IMR-90 (cell line): Measurements from ENCODE around the gene ZNF423. TPM values are rescaled to one million over a fixed set of nuclear protein-coding genes. Genes with fewer than 3 reads are reported as not detected.

Experiments used
- ATAC-seq: fragments of 200-7000 bp; cut with Tn5 transposase; 2 replicates; pipeline ENCODE4 v1.9.1; 2020; ENCODE audit warnings: low read depth, mild to moderate bottlenecking, moderate library complexity
- BruUV-seq: library from RNA; stranded (reverse); fragments of 400-500 nt; replicated peaks from 2 replicates; lab custom pipeline; 2021; lab: Mats Ljungman, UMichigan
- CTCF ChIA-PET: fragments of 300-600 bp; formaldehyde crosslinking; extraction: SDS; loops from one replicate; lab custom pipeline; 2021; ENCODE audit warnings: antibody characterized with exemption; lab: Yijun Ruan, JAX
- POLR2A ChIA-PET: fragments of 300-600 bp; sonication (Branson Sonifier 250); formaldehyde crosslinking; loops from one replicate; lab custom pipeline; 2022; ENCODE audit warnings: antibody characterized with exemption; ENCODE audit not compliant: unreplicated experiment; lab: Charles Lee
- DNase-seq: peaks from one replicate; pipeline ENCODE4 v3.0.0; 2013
- H2AFZ ChIP-seq: replicated peaks from 2 replicates; pipeline ENCODE3; 2013; ENCODE audit warnings: low read length, mild to moderate bottlenecking; ENCODE audit not compliant: poor library complexity
- H2AK5ac ChIP-seq: 2 replicates; pipeline ENCODE4 v1.6.1; 2013; ENCODE audit warnings: low read depth, low read length, inconsistent platforms
- H2AK9ac ChIP-seq: replicated peaks from 2 replicates; pipeline ENCODE3; 2013; ENCODE audit warnings: mild to moderate bottlenecking, low read depth, low read length, moderate library complexity; ENCODE audit not compliant: poor library complexity
- H2BK120ac ChIP-seq: 2 replicates; pipeline ENCODE4 v1.6.1; 2013; ENCODE audit warnings: low read depth, low read length, inconsistent platforms
- H2BK15ac ChIP-seq: 3 replicates; pipeline ENCODE4 v1.6.1; 2013; ENCODE audit warnings: low read depth, low read length, inconsistent platforms
- H2BK20ac ChIP-seq: 2 replicates; pipeline ENCODE4 v1.6.1; 2013; ENCODE audit warnings: low read depth, mild to moderate bottlenecking, inconsistent platforms, low read length, moderate library complexity
- H2BK5ac ChIP-seq: 2 replicates; pipeline ENCODE4 v1.6.1; 2013; ENCODE audit warnings: mild to moderate bottlenecking, low read depth, low read length, inconsistent platforms; ENCODE audit not compliant: poor library complexity, severe bottlenecking
- H3K14ac ChIP-seq: replicated peaks from 2 replicates; pipeline ENCODE4 v1.6.1; 2013; ENCODE audit warnings: low read depth, low read length, inconsistent platforms
- H3K18ac ChIP-seq: 2 replicates; pipeline ENCODE4 v1.6.1; 2013; ENCODE audit warnings: low read depth, low read length, control low read depth
- H3K23ac ChIP-seq: 2 replicates; pipeline ENCODE4 v1.6.1; 2013; ENCODE audit warnings: low read depth, low read length, inconsistent platforms
- H3K27ac ChIP-seq: 2 replicates; pipeline ENCODE4 v1.5.1; 2013; ENCODE audit warnings: mild to moderate bottlenecking, control low read depth, low read length; ENCODE audit not compliant: insufficient read depth
- H3K27me3 ChIP-seq: 2 replicates; pipeline ENCODE4 v1.6.1; 2013; ENCODE audit warnings: low read length; ENCODE audit not compliant: control insufficient read depth, insufficient read depth
- H3K36me3 ChIP-seq: 2 replicates; pipeline ENCODE4 v1.6.1; 2013; ENCODE audit warnings: low read length, mixed read lengths; ENCODE audit not compliant: control insufficient read depth, insufficient read depth
- H3K4ac ChIP-seq: 2 replicates; pipeline ENCODE4 v1.6.1; 2013; ENCODE audit warnings: low read depth, low read length, inconsistent platforms
- H3K4me1 ChIP-seq: 2 replicates; pipeline ENCODE4 v1.6.1; 2013; ENCODE audit warnings: low read length, mixed read lengths; ENCODE audit not compliant: control insufficient read depth, insufficient read depth
- H3K4me2 ChIP-seq: 2 replicates; pipeline ENCODE4 v1.6.1; 2013; ENCODE audit warnings: low read depth, mild to moderate bottlenecking, control low read depth, low read length, moderate library complexity
- H3K4me3 ChIP-seq: 2 replicates; pipeline ENCODE4 v1.5.1; 2013; ENCODE audit warnings: low read depth, mild to moderate bottlenecking, control low read depth, low read length, moderate library complexity; ENCODE audit not compliant: insufficient read depth
- H3K56ac ChIP-seq: 2 replicates; pipeline ENCODE4 v1.6.1; 2013; ENCODE audit warnings: low read length, inconsistent platforms; ENCODE audit not compliant: insufficient read depth; ENCODE audit errors: extremely low read depth
- H3K79me1 ChIP-seq, 2 experiments: 2 replicates each; pipeline ENCODE4 v1.6.1; 2013; ENCODE audit warnings: low read length in 2 of 2, inconsistent platforms in 1 of 2, low read depth in 1 of 2
- H3K9ac ChIP-seq: 2 replicates; pipeline ENCODE4 v1.6.1; 2013; ENCODE audit warnings: low read depth, low read length, control low read depth
- H3K9me1 ChIP-seq: 2 replicates; pipeline ENCODE4 v1.6.1; 2013; ENCODE audit warnings: low read length, inconsistent platforms; ENCODE audit not compliant: insufficient read depth
- H3K9me3 ChIP-seq: 2 replicates; pipeline ENCODE4 v1.6.1; 2013; ENCODE audit warnings: low read length; ENCODE audit not compliant: control insufficient read depth, insufficient read depth
- H4K20me1 ChIP-seq: 2 replicates; pipeline ENCODE4 v1.6.1; 2013; ENCODE audit warnings: low read length, inconsistent platforms; ENCODE audit not compliant: insufficient read depth
- H4K5ac ChIP-seq: 2 replicates; pipeline ENCODE4 v1.6.1; 2013; ENCODE audit warnings: mild to moderate bottlenecking, low read depth, low read length, control low read depth
- H4K8ac ChIP-seq, 2 experiments: 2 replicates each; pipeline ENCODE4 v1.6.1; 2013; ENCODE audit warnings: low read depth in 2 of 2, low read length in 2 of 2, control low read depth in 1 of 2, inconsistent platforms in 1 of 2
- H4K91ac ChIP-seq: 2 replicates; pipeline ENCODE4 v1.6.1; 2013; ENCODE audit warnings: low read depth, low read length, inconsistent platforms; ENCODE audit not compliant: insufficient read depth
- BHLHE40 ChIP-seq: fragments of 150-350 bp; IDR thresholded peaks from 2 replicates; pipeline ENCODE4 v1.6.1; 2016; ENCODE audit warnings: mild to moderate bottlenecking, low read depth, low read length
- CEBPB ChIP-seq: IDR thresholded peaks from 2 replicates; pipeline ENCODE4 v1.6.1; 2012; ENCODE audit warnings: low read depth, low read length, improper control_type of control experiment
- CHD1 ChIP-seq: IDR thresholded peaks from 2 replicates; pipeline ENCODE4 v1.6.1; 2012; ENCODE audit warnings: low read depth, low read length, improper control_type of control experiment
- CTCF ChIP-seq: conservative IDR thresholded peaks from 2 replicates; pipeline ENCODE4 v1.5.1; 2012; ENCODE audit warnings: mild to moderate bottlenecking, low read depth, low read length, improper control_type of control experiment
- ELK1 ChIP-seq: fragments of 150-350 bp; IDR thresholded peaks from 2 replicates; pipeline ENCODE4 v1.6.1; 2016; ENCODE audit warnings: low read depth, mild to moderate bottlenecking, low read length, moderate library complexity, borderline replicate concordance
- MAFK ChIP-seq: IDR thresholded peaks from 2 replicates; pipeline ENCODE4 v1.6.1; 2012; ENCODE audit warnings: low read depth, low read length, improper control_type of control experiment
- MXI1 ChIP-seq: IDR thresholded peaks from 2 replicates; pipeline ENCODE4 v1.6.1; 2012; ENCODE audit warnings: low read depth, mild to moderate bottlenecking, low read length, moderate library complexity, borderline replicate concordance
- NFE2L2 ChIP-seq: fragments of 150-350 bp; IDR thresholded peaks from 2 replicates; pipeline ENCODE4 v1.6.1; 2016; ENCODE audit warnings: low read depth, mild to moderate bottlenecking, low read length
- POLR2A ChIP-seq: IDR thresholded peaks from 2 replicates; pipeline ENCODE4 v1.6.1; 2012; ENCODE audit warnings: mild to moderate bottlenecking, low read depth, low read length
- RAD21 ChIP-seq: IDR thresholded peaks from 2 replicates; pipeline ENCODE4 v1.6.1; 2012; ENCODE audit warnings: low read length, improper control_type of control experiment
- RCOR1 ChIP-seq: IDR thresholded peaks from 2 replicates; pipeline ENCODE4 v1.6.1; 2012; ENCODE audit warnings: mild to moderate bottlenecking, low read length, improper control_type of control experiment; ENCODE audit not compliant: insufficient replicate concordance
- RFX5 ChIP-seq: IDR thresholded peaks from 2 replicates; pipeline ENCODE4 v1.8.0; 2012; ENCODE audit warnings: low read depth, mild to moderate bottlenecking, low read length, moderate library complexity
- SMC3 ChIP-seq: fragments of 150-350 bp; IDR thresholded peaks from 2 replicates; pipeline ENCODE4 v1.6.1; 2016; ENCODE audit warnings: low read depth, mild to moderate bottlenecking, antibody characterized with exemption, low read length, moderate library complexity
- USF2 ChIP-seq: fragments of 150-350 bp; IDR thresholded peaks from 2 replicates; pipeline ENCODE4 v1.6.1; 2017; ENCODE audit warnings: mild to moderate bottlenecking, antibody characterized with exemption, low read length, low read depth
- WGBS, 2 experiments: methylation state at CpG; one replicate each; pipeline versions ENCODE4 v1.1.5 to v1.1.7; 2013; ENCODE audit warnings: missing lambda C conversion rate in 2 of 2; ENCODE audit not compliant: insufficient read length in 1 of 2; ENCODE audit errors: extremely low coverage in 2 of 2; 5-methylcytosine and 5-hydroxymethylcytosine counted together
- dilution Hi-C: fragments of 300-500 bp; cut with HindIII; formaldehyde crosslinking; loops from one replicate; pipeline ENCODE4 v1.14.3; 2018; ENCODE audit warnings: low sequenced_read_pairs; ENCODE audit not compliant: unreplicated experiment
- in situ Hi-C: fragments of 300-500 bp; cut with MboI; formaldehyde crosslinking; loops from 3 replicates; pipeline ENCODE4 v1.14.3; 2019; ENCODE audit warnings: low sequenced_read_pairs, inconsistent platforms, mixed read lengths
- intact Hi-C: fragments of 100-400 bp; cut with micrococcal nuclease; formaldehyde crosslinking; loops from 2 replicates; pipeline ENCODE4 v1.10.0; 2022
- polyA plus RNA-seq, 3 experiments: library from polyadenylated mRNA; depleted of rRNA; stranded (reverse); fragments of >200 nt; gene quantifications; 2 replicates each; pipeline ENCODE4 v1.2.3, GENCODE V29; 2012; ENCODE audit warnings: low replicate concordance in 1 of 3
- total RNA-seq: library from RNA; depleted of rRNA; stranded (reverse); fragments of >200 nt; gene quantifications from 2 replicates; pipeline ENCODE4 v1.2.3, GENCODE V29; 2012

Gene ZNF423
- total and polyA plus RNA-seq, 2 of the 4 experiments (the other 2 are of a cell fraction): under 0.01 to 0.10 TPM

GRCh38 chr16:49439050-49439449, 416.9 kb downstream of the ZNF423 start:
- Histone ChIP-seq H4K91ac (no peak overlapping the region), H2BK5ac (no peak overlapping the region), H3K4me3 (no peak overlapping the region), H3K23ac (no peak overlapping the region), H4K8ac (no peak overlapping the region), H2AFZ (no peak overlapping the region), H3K27ac (no peak overlapping the region), H2AK9ac (no peak overlapping the region), H2BK120ac (no peak overlapping the region), H3K18ac (no peak overlapping the region), H3K4ac (no peak overlapping the region), H3K9me3 (no peaks in the 10 kb centered on the region), H3K14ac (no peak overlapping the region), H3K79me1 (no peaks in the 10 kb centered on the region), H3K4me1 (no peaks in the 10 kb centered on the region), H3K36me3 (no peaks in the 10 kb centered on the region), H2AK5ac (no peak overlapping the region), H2BK15ac (no peak overlapping the region), H3K9me1 (no peaks in the 10 kb centered on the region), H2BK20ac (no peak overlapping the region), H4K5ac (no peak overlapping the region), H3K56ac (no peak overlapping the region), H3K9ac (no peak overlapping the region), H4K20me1 (no peaks in the 10 kb centered on the region), H3K4me2 (no peak overlapping the region), H3K27me3 (peaks cover 3% of the 10 kb centered on the region; the same call in 1 of the 2 replicates)
- TF ChIP-seq BHLHE40 (no peak), MAFK (no peak), SMC3 (no peak), RCOR1 (no peak), USF2 (no peak), CEBPB (no peak), CTCF (no peak), RFX5 (no peak), MXI1 (no peak), CHD1 (no peak), RAD21 (no peak), ELK1 (no peak), POLR2A (no peak), NFE2L2 (no peak)
- POLR2A ChIA-PET: no interaction called here
- DNase-seq (no peak), ATAC-seq (no peak)
- intact Hi-C loops (no loop called here), in situ Hi-C loops (no loop called here), dilution Hi-C loops (no loop called here)
- CTCF ChIA-PET: no interaction called here
- no TSS peak for BruUV-seq
- WGBS, 2 experiments: 72% methylated on average over 3 of the region's 7 CpGs; no CpG with 5 or more reads in 1 of the 2 experiments
